Kidney (tissue), 14 donors: ENCODE data around the gene DQX1. TPM values are rescaled to one million over a fixed set of nuclear protein-coding genes. Genes with fewer than 3 reads are reported as not detected.

Experiments
- DNase-seq, 5 donors: peaks; one replicate each; pipeline ENCODE4 v3.0.0-alpha.2; 2013 to 2020
- FAIRE-seq: peaks from 2 replicates; lab custom pipeline; 2012; peaks lifted over from hg19 to GRCh38; lab: Jason Lieb, UNC
- H3K27ac ChIP-seq, 2 donors: one replicate each; pipeline ENCODE4 v1.7.0; 2013; ENCODE audit warnings: low read depth in 2 of 2, low read length in 2 of 2, inconsistent platforms in 1 of 2
- H3K27me3 ChIP-seq: one replicate; pipeline ENCODE4 v1.7.1; 2013; ENCODE audit warnings: low read length, inconsistent platforms; ENCODE audit not compliant: control insufficient read depth, insufficient read depth
- H3K36me3 ChIP-seq, 3 donors: one replicate each; pipeline versions ENCODE4 v1.7.0 to v1.7.1; 2013; ENCODE audit warnings: low read length in 3 of 3, control low read depth in 1 of 3, inconsistent platforms in 1 of 3; ENCODE audit not compliant: insufficient read depth in 3 of 3, control insufficient read depth in 2 of 3
- H3K4me1 ChIP-seq, 3 donors: one replicate each; pipeline versions ENCODE4 v1.7.0 to v1.7.1; 2013; ENCODE audit warnings: low read length in 3 of 3, inconsistent platforms in 1 of 3, low read depth in 1 of 3; ENCODE audit not compliant: control insufficient read depth in 2 of 3, insufficient read depth in 2 of 3
- H3K4me3 ChIP-seq, 3 donors: one replicate each; pipeline versions ENCODE4 v1.7.0 to v1.8.1; 2013; ENCODE audit warnings: low read length in 3 of 3, control low read depth in 1 of 3, inconsistent platforms in 1 of 3
- H3K9ac ChIP-seq, 3 donors: one replicate each; pipeline versions ENCODE4 v1.7.0 to v1.7.1; 2013; ENCODE audit warnings: low read length in 3 of 3, control low read depth in 1 of 3, inconsistent platforms in 1 of 3
- H3K9me3 ChIP-seq, 3 donors: one replicate each; pipeline versions ENCODE4 v1.7.0 to v1.7.1; 2013; ENCODE audit warnings: low read length in 3 of 3, control low read depth in 1 of 3, inconsistent platforms in 1 of 3; ENCODE audit not compliant: control insufficient read depth in 2 of 3, insufficient read depth in 1 of 3
- intact Hi-C: fragments of 100-400 bp; cut with DNase I; formaldehyde crosslinking; loops from one replicate; pipeline ENCODE4 v1.11.1; 2022
- polyA plus RNA-seq: library from polyadenylated mRNA; stranded (reverse); fragments of 350-450 nt; fragmentation: Illumina TruSeq; extraction: RNeasy Lipid Tissue Mini Kit (QIAGEN cat#74804); gene quantifications from one replicate; pipeline ENCODE4 v1.2.3, GENCODE V29; 2014; ENCODE audit warnings: low read depth, low replicate concordance; ENCODE audit not compliant: insufficient read depth
- total RNA-seq: library from RNA; stranded (reverse); fragmentation: NEBNext Ultra II Directional; extraction: Animal tissue kit (Norgen Biotek cat#: 25700); gene quantifications from one replicate; pipeline ENCODE4 v1.2.1, GENCODE V29; 2021
- TF ChIP-seq, protein P1 (sequence below): IDR thresholded peaks from 3 replicates; pipeline ENCODE4 v1.5.1; 2012; ENCODE audit warnings: mild to moderate bottlenecking, moderate library complexity, borderline replicate concordance; ENCODE audit not compliant: insufficient read depth; ENCODE audit errors: extremely low read depth
- donor health status: control.
- donor health status: control.
- donor health status: control.
- donor health status: control.
- donor health status: control.
- donor health status: DM: yes; HTN: yes; CAD: no.
- donor health status: Normal renal cell carcinoma (clear cell type).

The DQX1 gene
- total and polyA plus RNA-seq, 2 donors from 2014 or later = not detected

DNA sequence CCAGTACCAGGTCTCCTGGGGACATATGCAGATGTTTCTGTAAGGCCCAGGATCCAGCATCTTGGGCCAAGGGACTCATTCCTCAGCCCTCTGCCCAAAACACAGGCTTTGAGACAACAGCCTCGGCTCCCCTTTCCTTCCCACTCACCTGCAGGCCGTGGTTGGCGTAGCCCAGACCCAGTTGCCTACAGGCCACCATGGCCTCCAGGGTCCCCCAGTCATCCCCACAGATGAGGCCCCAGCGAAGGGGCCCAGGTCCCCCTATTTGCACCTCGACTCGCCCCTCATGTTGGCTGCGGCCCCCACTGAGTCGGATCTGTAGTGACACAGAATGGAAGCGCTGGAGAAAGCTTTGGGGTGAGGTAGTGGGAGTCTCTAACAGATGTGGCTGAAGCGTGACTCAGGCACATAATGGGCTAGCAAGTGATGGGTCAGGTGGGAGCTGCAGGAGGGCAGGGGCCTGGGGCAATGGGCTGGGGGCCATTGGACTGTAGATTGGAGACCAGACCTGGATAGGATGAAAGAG lies 9.5 kb upstream of the DQX1 start:
- H3K4me1 ChIP-seq = peaks cover 0 to 7% (median 6%) of the 10 kb centered on the region in 3 donors
- no peaks in the 10 kb centered on the region for H3K27me3 ChIP-seq

GRCh38 chr2:74534411-74534810 lies 8.4 kb upstream of the DQX1 start:
- no peaks in the 10 kb centered on the region for H3K9me3 ChIP-seq
- H3K27ac ChIP-seq = no peak overlapping the region
- H3K4me1 ChIP-seq = peaks cover 0 to 7% (median 6%) of the 10 kb centered on the region in 3 donors
- intact Hi-C loops = no loop called here
- no peaks in the 10 kb centered on the region for H3K27me3 ChIP-seq
- peaks cover 0 to 7% (median 4%) of the 10 kb centered on the region in 3 donors for H3K36me3 ChIP-seq
- FAIRE-seq (no peak), DNase-seq (peak in 1 of 5 donors; percentile 64)
- no peak overlapping the region for H3K4me3 ChIP-seq
- TF ChIP-seq, protein P1, sequence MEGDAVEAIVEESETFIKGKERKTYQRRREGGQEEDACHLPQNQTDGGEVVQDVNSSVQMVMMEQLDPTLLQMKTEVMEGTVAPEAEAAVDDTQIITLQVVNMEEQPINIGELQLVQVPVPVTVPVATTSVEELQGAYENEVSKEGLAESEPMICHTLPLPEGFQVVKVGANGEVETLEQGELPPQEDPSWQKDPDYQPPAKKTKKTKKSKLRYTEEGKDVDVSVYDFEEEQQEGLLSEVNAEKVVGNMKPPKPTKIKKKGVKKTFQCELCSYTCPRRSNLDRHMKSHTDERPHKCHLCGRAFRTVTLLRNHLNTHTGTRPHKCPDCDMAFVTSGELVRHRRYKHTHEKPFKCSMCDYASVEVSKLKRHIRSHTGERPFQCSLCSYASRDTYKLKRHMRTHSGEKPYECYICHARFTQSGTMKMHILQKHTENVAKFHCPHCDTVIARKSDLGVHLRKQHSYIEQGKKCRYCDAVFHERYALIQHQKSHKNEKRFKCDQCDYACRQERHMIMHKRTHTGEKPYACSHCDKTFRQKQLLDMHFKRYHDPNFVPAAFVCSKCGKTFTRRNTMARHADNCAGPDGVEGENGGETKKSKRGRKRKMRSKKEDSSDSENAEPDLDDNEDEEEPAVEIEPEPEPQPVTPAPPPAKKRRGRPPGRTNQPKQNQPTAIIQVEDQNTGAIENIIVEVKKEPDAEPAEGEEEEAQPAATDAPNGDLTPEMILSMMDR = no peak
- H3K9ac ChIP-seq = no peak overlapping the region

More for the DNA sequence above, 9.5 kb upstream of the DQX1 start:
- intact Hi-C loops = no loop called here
- H3K9me3 ChIP-seq = no peaks in the 10 kb centered on the region
- no peak overlapping the region for H3K9ac ChIP-seq
- TF ChIP-seq, protein P1 = no peak
- DNase-seq = peak in 1 of 5 donors; percentile 68
- peaks cover 0 to 7% (median 4%) of the 10 kb centered on the region in 3 donors for H3K36me3 ChIP-seq
- no peak overlapping the region for H3K4me3 ChIP-seq
- H3K27ac ChIP-seq = no peak overlapping the region
- no peak for FAIRE-seq

DNA sequence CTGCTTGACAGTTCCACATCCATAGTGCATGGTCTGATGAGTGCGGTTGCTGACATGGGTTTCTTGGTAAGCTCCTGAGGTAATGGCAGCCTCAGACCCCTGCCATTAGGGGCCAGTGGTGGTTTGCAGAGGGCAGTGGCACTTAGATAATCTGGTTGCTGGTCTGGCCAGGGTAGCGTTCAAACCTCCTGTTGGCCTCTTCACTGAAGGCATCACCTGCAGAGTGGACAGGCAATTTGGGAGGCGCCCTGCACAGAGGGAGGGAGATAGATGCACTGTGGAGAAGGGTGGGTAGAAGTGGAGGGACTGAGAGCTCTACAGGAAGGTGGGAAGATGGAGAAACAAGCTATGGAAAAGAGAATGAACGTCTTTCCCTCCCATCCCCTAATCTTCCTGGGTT lies 7.4 kb upstream of the DQX1 start:
- peaks cover 0 to 7% (median 4%) of the 10 kb centered on the region in 3 donors for H3K36me3 ChIP-seq
- no peak overlapping the region for H3K27ac ChIP-seq
- no peak overlapping the region for H3K4me3 ChIP-seq
- intact Hi-C loops = no loop called here
- no peaks in the 10 kb centered on the region for H3K9me3 ChIP-seq
- TF ChIP-seq, protein P1 = no peak
- H3K9ac ChIP-seq = no peak overlapping the region
- H3K4me1 ChIP-seq = peaks cover under 1 to 12% (median 7%) of the 10 kb centered on the region in 3 donors
- H3K27me3 ChIP-seq = no peaks in the 10 kb centered on the region
- FAIRE-seq (no peak), DNase-seq (peak in 1 of 5 donors; percentile 51)
